Measurements from ENCODE around the gene PATJ.

DNA sequence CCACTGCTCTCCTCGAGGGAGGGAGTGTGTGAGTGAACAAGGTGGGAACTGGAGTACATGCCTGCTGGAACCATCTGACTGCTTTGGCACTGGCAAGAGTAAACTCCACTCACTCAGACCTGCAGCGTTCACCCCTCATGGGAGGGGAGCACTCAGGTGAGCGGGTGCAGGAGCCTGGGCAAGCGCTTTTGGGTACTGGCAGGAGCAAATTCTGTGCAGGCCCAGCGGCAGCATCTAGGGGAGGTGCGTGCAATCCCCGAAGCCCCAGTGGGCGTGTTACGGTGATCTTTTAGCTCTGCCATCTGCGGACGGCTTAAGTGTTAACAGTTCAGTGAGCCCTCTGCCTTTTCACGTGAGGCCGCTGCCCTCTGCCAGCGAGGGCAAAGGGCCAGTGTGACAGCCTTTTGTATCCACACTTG, 127.4 kb downstream of the PATJ start:
- TF ChIP-seq, protein P1, sequence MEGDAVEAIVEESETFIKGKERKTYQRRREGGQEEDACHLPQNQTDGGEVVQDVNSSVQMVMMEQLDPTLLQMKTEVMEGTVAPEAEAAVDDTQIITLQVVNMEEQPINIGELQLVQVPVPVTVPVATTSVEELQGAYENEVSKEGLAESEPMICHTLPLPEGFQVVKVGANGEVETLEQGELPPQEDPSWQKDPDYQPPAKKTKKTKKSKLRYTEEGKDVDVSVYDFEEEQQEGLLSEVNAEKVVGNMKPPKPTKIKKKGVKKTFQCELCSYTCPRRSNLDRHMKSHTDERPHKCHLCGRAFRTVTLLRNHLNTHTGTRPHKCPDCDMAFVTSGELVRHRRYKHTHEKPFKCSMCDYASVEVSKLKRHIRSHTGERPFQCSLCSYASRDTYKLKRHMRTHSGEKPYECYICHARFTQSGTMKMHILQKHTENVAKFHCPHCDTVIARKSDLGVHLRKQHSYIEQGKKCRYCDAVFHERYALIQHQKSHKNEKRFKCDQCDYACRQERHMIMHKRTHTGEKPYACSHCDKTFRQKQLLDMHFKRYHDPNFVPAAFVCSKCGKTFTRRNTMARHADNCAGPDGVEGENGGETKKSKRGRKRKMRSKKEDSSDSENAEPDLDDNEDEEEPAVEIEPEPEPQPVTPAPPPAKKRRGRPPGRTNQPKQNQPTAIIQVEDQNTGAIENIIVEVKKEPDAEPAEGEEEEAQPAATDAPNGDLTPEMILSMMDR (IDR thresholded peaks at IDR 0.05; ENCODE audit: poor library complexity) = no peak
- no peak for TF ChIP-seq EZH2 (IDR thresholded peaks at IDR 0.05; ENCODE audit: borderline replicate concordance)

All from hepatocyte (in vitro differentiated cells).